ENCODE measurements around the gene GRPEL1.

DNA sequence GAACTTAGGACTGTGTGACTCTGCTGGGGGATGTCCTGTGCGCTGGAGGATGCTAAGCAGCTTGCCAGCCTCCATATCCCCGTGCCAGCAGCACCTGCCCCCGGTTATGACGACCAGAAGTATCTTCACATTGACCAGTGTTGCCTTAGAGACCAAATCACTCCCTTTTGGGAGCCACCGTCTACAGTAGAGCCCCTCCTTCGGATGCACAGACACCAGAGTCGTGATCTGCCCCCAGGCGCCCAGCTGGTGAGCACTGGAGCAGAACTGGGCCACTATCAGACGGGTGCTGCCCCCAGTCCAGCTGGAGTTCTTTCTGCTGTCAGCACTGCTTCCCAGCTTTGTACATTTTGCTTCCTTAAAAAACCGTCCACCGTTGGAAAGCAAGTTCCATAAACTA lies 54.7 kb downstream of the GRPEL1 start:
- TF ChIP-seq, protein P1, sequence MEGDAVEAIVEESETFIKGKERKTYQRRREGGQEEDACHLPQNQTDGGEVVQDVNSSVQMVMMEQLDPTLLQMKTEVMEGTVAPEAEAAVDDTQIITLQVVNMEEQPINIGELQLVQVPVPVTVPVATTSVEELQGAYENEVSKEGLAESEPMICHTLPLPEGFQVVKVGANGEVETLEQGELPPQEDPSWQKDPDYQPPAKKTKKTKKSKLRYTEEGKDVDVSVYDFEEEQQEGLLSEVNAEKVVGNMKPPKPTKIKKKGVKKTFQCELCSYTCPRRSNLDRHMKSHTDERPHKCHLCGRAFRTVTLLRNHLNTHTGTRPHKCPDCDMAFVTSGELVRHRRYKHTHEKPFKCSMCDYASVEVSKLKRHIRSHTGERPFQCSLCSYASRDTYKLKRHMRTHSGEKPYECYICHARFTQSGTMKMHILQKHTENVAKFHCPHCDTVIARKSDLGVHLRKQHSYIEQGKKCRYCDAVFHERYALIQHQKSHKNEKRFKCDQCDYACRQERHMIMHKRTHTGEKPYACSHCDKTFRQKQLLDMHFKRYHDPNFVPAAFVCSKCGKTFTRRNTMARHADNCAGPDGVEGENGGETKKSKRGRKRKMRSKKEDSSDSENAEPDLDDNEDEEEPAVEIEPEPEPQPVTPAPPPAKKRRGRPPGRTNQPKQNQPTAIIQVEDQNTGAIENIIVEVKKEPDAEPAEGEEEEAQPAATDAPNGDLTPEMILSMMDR (IDR thresholded peaks at IDR 0.05) = no peak
- no peak for TF ChIP-seq BHLHE40 (IDR thresholded peaks at IDR 0.05; ENCODE audit: low read depth, low read length)
- no peak for TF ChIP-seq SMC3 (IDR thresholded peaks at IDR 0.05)
- no peak for TF ChIP-seq NFE2L2 (conservative IDR thresholded peaks at IDR 0.05; ENCODE audit: low read length)
- no peak for TF ChIP-seq EP300 (IDR thresholded peaks at IDR 0.05)
- TF ChIP-seq RAD21 (conservative IDR thresholded peaks at IDR 0.05 in 1 of 2, IDR thresholded peaks at IDR 0.05 in 1 of 2) = no peak
- no peak for TF ChIP-seq RFX5 (IDR thresholded peaks at IDR 0.05)
- TF ChIP-seq JUNB (IDR thresholded peaks at IDR 0.05) = no peak
- TF ChIP-seq, protein P2, sequence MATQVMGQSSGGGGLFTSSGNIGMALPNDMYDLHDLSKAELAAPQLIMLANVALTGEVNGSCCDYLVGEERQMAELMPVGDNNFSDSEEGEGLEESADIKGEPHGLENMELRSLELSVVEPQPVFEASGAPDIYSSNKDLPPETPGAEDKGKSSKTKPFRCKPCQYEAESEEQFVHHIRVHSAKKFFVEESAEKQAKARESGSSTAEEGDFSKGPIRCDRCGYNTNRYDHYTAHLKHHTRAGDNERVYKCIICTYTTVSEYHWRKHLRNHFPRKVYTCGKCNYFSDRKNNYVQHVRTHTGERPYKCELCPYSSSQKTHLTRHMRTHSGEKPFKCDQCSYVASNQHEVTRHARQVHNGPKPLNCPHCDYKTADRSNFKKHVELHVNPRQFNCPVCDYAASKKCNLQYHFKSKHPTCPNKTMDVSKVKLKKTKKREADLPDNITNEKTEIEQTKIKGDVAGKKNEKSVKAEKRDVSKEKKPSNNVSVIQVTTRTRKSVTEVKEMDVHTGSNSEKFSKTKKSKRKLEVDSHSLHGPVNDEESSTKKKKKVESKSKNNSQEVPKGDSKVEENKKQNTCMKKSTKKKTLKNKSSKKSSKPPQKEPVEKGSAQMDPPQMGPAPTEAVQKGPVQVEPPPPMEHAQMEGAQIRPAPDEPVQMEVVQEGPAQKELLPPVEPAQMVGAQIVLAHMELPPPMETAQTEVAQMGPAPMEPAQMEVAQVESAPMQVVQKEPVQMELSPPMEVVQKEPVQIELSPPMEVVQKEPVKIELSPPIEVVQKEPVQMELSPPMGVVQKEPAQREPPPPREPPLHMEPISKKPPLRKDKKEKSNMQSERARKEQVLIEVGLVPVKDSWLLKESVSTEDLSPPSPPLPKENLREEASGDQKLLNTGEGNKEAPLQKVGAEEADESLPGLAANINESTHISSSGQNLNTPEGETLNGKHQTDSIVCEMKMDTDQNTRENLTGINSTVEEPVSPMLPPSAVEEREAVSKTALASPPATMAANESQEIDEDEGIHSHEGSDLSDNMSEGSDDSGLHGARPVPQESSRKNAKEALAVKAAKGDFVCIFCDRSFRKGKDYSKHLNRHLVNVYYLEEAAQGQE (IDR thresholded peaks at IDR 0.05) = no peak

All from A549 (cell line).